Head of caudate nucleus (tissue), 42 donors: ENCODE data around the gene ARHGEF40.
A peak's percentile ranks its signal among the peaks of the same experiment; 100 is the strongest.
"Not testable (repeated sequence)": the region's sequence is repeated elsewhere in the genome, so short reads cannot be mapped to it uniquely, and the experiment has no call there.

Experiments
- DNase-seq, 42 donors: peaks; one replicate each; pipeline versions ENCODE4 v3.0.0 to v3.0.0-alpha.2; 2020 to 2021; ENCODE audit warnings: mixed read lengths in 7 of 42
- intact Hi-C: fragments of 100-400 bp; cut with DNase I; formaldehyde crosslinking; loops from one replicate; pipeline ENCODE4 v1.15.0; 2022

Gene ARHGEF40

DNA sequence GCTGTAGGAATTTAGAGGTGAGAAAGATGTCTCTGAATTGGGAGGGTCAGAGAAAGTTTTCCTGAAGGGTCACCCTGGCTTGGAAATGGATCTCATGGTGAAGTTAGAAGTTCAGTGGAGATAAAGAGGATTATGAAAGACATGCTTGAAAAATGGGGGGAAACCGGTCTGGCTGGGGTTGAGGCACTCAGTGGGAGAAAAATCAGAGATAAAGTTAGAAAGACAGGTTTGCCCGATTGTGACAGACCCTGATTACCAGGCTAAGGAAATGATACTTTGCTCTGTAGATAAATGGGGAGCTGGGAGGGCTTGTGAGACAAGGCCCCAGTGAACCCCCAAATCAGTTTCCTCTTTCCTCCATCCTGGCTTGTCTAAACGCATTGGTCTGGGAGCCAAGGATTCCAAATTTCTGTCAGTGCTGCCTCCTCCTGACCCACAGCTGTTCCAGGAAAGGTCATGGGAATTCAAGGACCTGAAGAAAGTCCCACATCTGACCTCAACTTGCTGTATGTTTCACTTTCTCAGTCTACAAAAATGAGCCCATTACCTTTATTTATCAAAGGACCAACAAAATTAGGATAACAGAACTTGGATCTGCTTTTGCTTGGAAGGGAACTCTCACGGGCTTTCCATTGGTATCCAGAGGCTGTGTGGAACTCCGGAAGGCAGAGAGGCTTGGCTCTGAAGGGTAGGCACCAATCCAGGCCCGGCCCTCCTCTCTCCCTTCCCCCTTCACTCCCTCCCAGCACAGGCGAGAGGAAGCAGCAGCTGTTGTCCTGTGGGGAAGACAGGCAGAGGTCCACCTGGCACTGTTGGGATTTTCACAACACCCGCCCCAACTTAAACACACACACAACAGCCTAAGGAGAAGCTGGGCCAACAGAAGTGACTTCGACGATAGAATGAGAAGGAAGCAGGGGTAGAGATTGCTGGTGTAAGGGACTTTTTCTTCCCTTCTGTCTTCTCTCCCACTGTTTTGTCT, 31.4 kb upstream of the ARHGEF40 start:
- intact Hi-C loops: no loop called here
- peak; percentile 71 to 95 (median 87) for DNase-seq

DNA sequence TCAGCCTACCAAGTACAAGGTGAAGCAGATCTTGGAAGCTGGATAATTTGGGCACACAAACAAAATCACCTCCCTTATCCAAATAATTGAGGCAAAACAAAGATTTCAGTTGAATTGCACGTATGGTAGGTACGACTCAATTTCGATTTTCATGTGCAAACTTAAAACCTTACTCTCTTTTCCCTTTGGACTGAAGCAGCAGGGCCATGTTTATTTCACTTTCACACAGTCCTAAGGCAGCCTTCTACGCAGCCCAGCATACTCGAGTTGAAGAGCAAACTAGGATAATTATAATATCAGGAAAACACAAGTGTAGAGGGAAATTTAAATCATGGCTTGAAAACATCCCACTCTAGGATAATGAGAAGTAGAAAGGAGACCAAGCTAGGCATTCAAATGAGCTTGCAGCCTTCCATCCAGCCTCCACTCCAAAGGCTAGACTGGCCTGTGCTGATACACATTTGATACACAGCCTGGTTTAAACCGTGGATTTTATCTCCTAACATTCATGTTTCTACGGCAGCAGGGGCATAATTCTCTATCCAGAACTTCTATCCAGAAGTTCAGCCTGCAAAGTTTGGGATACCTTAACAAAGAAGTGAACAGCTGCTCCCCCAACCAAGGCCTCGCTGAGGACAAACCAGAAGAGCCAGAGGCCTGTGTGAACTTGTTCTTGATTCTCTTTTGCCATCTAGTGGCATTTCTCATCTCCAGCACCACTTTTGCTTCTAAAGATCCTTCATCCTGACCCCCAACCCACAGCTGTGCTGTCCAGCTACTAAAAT, 30.3 kb upstream of the ARHGEF40 start:
- intact Hi-C loops: loop anchor here (2.0 kb wide), 1 partner anchor 25 kb away; no protein-coding TSS in a partner anchor
- peak in 33 of 42 donors; percentile 37 to 85 (median 66) for DNase-seq

DNA sequence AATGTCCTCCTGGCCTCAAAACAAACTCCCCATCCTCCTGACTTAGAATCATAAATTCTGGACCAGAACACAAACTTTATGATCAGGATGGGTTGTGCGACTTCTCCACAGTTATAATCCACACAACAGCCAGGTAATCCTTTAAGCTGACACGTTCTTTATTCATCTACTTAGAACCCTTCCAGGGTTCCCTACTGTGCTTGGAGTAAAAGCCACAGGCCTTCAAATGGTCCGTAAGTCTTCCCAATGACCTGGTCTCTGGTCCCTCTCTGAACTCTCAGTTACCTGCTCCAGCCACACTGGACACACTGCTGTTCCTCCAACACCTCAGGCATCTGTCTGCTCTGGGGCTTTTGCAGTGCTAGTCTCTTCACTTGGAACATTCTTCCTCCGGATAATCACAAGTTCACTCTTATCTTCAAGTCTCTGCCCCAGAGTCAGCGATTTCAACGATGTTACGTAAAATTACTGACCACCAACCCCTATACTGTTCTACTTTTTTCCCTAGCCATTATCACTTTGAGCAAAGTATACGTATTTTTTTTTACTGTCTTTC, 29.7 kb upstream of the ARHGEF40 start:
- intact Hi-C loops: loop anchor here (2.0 kb wide), 1 partner anchor 26 kb away; no protein-coding TSS in a partner anchor

DNA sequence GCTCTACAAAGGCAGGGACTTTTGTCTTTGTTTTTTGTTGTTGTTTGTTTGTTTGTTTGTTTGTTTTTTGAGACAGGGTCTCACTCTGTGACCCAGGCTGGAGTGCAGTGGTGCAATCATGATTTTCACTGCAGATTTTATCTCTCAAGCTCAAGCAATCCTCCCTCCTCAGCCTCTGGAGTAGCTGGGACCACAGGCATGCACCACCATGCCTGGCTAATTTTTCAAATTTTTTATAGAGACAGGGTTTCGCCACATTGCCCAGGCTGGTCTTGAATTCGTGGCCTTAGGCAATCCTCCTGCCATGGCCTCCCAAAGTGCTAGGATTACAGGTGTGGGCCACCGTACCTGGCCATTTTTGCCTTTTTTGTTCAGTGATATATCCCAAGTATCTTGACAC, 29.2 kb upstream of the ARHGEF40 start:
- intact Hi-C loops: loop anchor here (2.0 kb wide), 1 partner anchor 26 kb away; no protein-coding TSS in a partner anchor
- DNase-seq: not testable (repeated sequence)

More for the DNA sequence above, 29.7 kb upstream of the ARHGEF40 start:
- no peak for DNase-seq

DNA sequence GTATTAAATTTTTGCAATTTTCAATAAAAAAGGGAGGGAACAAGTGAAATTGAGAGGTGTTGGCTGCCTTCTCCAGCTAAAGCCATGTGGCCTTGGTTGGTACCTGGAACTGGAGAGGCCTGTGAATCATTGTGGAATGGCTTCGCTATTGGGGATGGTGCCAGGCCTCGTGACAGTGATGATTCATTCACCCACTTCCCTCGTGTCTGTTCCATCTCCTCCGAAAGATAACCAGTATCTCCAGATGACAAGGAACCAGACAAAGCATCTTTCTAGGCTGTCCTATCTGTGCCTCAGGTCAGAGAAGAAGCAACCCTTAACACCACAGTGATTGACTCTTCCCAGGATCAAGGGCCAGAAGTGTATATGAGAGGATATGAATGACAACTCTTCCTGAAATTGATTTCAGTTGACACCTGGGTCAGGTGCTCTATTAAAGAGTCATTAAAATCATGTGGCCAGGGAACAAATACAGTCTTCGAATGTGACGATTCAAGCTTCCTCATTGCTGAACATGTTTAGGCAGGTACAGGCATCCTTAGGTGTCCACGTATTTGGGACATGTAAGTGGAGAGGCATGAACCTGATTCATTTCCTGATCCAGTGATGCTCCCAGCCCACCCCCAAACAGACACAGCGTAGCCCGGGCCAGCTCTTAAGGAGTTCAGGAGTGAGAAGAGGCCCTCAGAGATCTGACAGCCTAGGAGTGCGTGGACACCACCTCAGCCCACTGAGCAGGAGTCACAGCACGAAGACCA, 28.2 kb upstream of the ARHGEF40 start, which contains the start of gene RNASE7:
TSS of gene RNASE7 (plus strand) at position 687 of the 758 bp plus-strand sequence. CDS start 631 bp downstream, outside the sequence.
- DNase-seq: peak in 2 of 42 donors; percentile 40 to 74
- intact Hi-C loops: loop anchor here (2.0 kb wide), 1 partner anchor 27 kb away; no protein-coding TSS in a partner anchor

DNA sequence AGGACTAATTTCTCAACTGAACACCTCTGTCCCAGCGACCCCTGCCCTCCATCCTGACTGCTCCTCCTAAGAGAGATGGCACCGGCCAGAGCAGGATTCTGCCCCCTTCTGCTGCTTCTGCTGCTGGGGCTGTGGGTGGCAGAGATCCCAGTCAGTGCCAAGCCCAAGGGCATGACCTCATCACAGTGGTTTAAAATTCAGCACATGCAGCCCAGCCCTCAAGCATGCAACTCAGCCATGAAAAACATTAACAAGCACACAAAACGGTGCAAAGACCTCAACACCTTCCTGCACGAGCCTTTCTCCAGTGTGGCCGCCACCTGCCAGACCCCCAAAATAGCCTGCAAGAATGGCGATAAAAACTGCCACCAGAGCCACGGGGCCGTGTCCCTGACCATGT, 27.2 kb upstream of the ARHGEF40 start:
- intact Hi-C loops: no loop called here
- peak in 41 of 42 donors; percentile 48 to 89 (median 77) for DNase-seq

DNA sequence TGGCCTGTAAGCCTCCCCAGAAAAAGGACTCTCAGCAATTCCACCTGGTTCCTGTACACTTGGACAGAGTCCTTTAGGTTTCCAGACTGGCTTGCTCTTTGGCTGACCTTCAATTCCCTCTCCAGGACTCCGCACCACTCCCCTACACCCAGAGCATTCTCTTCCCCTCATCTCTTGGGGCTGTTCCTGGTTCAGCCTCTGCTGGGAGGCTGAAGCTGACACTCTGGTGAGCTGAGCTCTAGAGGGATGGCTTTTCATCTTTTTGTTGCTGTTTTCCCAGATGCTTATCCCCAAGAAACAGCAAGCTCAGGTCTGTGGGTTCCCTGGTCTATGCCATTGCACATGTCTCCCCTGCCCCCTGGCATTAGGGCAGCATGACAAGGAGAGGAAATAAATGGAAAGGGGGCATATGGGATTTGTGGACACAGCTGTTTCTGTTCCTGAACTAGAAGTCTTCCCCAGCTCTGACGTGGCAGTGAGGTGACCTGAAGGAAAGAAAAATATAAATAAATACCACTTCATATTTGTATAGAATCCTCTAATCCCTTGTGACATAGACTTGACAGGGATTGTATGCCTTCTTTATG, 26.6 kb upstream of the ARHGEF40 start:
- intact Hi-C loops: no loop called here
- no peak for DNase-seq

DNA sequence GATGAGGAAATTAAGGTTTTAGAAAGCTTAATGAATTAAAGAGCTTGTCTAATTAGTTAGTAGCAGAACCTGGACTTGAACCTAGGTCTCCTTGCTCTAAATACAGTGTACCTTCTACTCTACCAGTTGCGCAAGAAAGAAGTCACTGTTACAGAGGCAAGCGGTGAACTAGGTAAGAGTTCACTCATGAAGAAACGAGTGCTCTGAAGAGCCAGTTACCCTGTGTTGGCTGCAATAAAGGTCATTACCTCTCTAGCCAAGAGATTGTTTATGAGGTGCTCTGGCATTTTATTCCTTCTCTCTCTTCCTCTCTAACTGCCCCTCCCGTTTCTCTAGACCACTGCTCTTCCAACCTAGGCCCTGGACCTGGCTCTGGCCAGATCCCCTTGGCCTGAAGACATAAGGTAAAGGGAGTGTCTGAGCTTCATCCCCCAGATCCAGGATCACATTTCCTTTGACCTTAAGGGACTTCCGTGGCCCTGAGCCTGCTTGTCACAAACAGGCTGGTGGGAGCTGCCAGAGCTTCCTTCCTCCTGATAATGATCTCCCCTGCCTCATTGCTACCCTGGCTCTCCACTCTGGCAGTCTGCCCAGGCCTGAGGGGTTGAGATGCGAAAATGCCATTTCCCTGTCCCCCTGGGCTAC, 26.0 kb upstream of the ARHGEF40 start:
- DNase-seq: no peak
- intact Hi-C loops: no loop called here

DNA sequence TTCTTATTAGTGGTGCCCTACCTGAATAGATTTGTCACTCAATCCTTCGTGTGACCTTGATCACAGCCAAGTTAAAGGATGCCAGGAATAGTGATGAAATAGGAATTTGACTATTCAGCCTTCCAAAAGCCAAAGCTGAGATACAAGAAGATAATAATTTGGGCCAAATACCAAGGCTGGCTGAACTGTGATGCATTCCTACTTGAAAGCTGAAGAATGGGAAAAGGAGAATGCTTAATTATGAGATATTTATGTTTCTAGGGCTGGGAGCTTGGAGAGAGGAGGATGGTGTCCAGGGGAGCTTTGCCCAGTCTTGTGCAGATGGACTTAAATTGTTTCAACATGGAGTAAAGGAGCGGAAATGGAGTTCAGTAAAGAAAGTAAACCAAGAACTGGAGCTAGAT, 22.7 kb upstream of the ARHGEF40 start:
- DNase-seq: no peak
- intact Hi-C loops: no loop called here

DNA sequence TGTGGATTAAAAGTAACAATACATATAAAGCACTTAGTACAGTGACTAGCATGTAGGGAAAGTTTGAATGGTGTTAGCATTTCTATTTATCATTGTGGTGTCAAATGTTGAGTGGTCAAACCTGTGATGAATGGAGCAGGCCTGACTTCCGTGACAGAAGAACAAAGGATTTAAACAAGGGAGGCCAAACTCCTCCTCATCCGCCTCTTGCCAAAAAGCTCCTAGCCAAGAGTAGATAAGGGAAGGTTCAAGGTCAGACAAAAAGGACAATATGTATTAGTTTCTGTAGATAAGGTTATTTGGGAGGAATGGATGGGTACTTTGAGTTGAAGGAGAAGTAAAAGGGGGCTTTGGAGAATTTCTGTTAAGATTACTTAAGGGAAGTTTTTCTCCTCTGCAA, 21.5 kb upstream of the ARHGEF40 start:
- DNase-seq: no peak
- intact Hi-C loops: no loop called here

DNA sequence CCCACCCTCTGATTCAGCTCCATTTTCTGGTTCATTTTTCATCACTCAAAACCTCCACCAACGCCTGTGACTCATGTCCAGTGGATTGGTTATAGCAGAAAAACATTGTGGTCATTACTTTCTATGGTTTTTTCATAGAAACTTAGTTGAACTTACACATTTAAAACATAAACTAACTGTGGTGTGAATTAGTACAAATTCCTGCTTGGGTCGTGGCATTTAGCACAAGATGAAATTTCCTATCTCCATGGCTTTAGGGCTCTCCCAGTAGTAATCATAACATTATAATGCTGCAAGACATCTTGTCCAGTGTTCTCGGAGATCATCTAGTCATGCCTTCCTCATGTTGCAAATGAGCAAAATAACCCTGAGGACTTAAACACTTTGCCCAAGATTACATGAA, 20.8 kb upstream of the ARHGEF40 start:
- intact Hi-C loops: no loop called here
- no peak for DNase-seq

DNA sequence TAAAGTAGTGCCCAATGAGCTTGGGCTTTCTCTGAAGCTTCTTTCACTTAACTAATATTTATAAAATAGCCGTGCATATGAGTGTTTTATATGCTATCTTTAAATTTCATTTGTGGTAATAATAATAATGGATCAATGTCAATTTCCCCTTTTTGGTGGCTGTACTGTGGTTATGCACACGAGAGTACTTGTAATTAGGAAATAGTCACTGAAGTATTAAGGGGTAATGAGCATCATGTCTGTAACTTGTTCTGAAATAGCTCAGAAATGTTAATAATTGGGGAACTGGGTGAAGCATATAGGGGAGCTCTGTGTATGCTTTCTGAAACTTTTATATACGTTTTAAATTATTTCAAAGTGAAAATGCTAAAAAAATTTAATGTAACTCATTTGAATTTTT, 19.5 kb upstream of the ARHGEF40 start:
- no peak for DNase-seq
- intact Hi-C loops: no loop called here

DNA sequence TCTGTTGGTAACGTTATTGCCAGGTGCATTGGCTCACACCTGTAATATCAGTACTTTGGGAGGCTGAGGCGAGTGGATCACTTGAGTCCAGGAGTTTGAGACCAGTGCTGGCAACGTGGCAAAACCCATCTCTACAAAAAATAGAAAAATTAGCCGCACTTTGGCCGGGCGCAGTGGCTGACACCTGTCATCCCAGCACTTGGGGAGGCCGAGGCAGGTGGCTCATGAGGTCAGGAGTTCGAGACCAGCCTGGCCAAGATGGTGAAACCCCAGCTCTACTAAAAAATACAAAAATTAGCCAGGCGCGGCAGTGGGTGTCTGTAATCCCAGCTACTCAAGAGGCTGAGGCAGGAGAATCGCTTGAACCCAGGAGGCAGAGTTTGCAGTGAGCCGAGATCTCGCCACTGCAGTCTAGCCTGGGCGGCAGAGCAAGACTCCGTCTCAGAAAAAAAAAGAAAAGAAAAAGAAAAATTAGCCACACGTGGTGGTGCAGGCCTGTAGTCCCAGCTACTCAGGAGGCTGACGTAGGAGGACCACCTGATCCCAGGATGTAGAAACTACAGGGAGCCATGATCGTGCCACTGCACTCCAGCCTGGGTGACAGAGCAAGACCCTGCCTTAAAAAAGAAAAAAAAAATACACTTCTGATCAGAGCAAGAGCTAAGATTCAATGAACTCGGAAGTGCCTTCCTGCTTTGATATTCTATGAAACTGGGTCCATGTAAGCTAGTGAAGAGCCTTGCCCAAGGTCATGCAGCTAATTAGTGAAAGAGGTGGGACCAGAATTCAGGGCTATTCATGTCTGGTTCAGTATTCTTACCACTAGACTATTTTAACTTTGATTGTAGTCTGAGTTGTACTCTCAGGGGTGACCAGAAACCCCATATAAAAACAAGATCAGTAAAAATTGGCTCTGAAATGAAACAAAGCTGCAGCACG, 16.7 kb upstream of the ARHGEF40 start:
- intact Hi-C loops: no loop called here
- no peak for DNase-seq

DNA sequence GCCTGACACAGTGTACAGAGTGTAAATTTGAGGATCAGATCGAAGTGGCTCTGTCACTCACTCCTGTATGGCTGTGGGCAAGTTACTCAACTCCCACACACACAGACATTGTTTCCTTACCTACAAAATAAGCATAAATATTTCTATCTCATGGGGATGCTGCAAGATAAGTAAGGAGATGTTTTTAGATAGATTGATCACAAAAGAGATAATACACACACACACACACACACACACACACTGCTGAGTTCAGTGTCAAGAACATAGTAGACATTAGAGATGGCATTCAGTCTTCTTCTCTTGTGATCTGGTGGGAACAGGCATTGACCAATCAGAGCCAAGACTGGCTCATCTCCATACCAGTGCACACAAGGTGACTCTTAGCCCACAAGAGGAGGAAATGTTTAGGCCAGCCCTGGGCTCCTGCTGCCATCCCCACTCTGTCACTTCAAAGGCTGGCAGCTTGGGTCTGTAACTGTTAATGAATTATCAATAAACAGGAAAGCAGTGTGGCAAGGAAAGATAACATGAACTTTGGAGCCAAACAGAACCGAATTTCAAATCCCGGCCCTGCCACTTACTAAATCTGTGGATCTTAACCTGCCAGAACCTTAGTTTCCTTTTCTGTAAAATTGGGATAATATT, 15.9 kb upstream of the ARHGEF40 start:
- DNase-seq: no peak
- intact Hi-C loops: no loop called here

DNA sequence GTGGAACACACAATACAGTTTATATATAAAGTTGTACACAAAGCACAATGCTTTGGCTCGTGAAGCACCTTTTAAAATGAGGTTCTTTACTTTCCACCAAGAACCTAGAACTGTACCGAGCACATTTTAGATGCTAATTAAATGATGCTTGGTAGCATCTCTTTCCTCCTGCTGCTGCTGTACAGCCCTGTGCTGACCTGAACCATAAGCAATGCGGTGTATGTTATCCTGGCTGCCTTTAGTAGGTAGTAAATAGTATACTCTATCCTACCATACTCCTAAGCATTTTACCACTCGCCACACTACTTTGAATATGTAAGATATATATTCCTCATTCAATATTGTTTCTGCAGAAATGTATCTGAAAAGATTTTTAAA, 15.3 kb upstream of the ARHGEF40 start:
- intact Hi-C loops: no loop called here
- DNase-seq: no peak

DNA sequence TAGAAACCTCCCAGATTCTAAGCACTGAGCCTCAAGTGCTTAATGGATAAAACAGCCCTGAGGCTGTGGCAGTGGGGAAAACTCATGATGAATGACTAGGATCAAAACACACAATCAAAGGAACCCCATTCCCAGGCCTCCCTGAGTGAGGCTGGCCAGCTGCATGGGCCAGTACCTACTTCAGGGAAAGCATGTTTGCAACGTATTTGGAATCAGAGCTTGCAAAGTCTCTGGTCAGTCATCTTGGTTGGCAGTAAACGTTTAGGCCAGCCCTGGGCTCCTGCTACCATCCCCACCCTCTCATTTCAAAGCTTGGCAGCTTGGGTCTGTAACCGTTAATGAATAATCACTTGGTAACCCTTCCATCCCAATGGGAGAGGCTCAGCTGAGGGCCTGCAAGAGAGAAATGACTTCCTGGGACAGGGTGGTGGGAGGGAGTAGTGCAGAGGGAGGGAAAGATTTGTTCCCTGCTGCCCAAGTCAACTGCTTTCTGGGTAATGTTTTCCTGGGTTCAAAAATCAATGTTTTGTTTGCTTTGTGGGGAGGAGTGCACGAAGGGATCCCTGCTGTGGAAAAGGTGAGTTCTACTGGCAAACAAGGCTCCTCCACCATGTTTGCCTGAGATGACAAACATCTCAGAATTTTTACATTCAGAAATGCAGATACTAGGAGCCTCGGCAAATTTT, 14.5 kb upstream of the ARHGEF40 start:
- intact Hi-C loops: no loop called here
- DNase-seq: no peak
